Measurements from ENCODE around the gene PLA2G15.

DNA sequence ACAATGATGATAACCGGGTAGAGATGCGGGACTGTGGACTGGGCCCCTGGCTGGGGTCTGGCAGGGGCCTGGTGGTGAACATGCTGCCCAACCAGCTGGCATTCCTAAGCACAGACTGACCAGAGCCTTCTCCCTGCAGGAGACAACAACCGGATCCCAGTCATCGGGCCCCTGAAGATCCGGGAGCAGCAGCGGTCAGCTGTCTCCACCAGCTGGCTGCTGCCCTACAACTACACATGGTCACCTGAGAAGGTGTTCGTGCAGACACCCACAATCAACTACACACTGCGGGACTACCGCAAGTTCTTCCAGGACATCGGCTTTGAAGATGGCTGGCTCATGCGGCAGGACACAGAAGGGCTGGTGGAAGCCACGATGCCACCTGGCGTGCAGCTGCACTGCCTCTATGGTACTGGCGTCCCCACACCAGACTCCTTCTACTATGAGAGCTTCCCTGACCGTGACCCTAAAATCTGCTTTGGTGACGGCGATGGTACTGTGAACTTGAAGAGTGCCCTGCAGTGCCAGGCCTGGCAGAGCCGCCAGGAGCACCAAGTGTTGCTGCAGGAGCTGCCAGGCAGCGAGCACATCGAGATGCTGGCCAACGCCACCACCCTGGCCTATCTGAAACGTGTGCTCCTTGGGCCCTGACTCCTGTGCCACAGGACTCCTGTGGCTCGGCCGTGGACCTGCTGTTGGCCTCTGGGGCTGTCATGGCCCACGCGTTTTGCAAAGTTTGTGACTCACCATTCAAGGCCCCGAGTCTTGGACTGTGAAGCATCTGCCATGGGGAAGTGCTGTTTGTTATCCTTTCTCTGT lies 14.0 kb downstream of the PLA2G15 start:
- TF ChIP-seq, protein P1, sequence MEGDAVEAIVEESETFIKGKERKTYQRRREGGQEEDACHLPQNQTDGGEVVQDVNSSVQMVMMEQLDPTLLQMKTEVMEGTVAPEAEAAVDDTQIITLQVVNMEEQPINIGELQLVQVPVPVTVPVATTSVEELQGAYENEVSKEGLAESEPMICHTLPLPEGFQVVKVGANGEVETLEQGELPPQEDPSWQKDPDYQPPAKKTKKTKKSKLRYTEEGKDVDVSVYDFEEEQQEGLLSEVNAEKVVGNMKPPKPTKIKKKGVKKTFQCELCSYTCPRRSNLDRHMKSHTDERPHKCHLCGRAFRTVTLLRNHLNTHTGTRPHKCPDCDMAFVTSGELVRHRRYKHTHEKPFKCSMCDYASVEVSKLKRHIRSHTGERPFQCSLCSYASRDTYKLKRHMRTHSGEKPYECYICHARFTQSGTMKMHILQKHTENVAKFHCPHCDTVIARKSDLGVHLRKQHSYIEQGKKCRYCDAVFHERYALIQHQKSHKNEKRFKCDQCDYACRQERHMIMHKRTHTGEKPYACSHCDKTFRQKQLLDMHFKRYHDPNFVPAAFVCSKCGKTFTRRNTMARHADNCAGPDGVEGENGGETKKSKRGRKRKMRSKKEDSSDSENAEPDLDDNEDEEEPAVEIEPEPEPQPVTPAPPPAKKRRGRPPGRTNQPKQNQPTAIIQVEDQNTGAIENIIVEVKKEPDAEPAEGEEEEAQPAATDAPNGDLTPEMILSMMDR (IDR thresholded peaks at IDR 0.05; ENCODE audit: low read depth, low read length, poor library complexity, severe bottlenecking), result no peak
- TF ChIP-seq EZH2phosphoT487 (IDR thresholded peaks at IDR 0.05; ENCODE audit: borderline replicate concordance, low read length), result no peak
